GM19238 (cell line): ENCODE results near the gene PAX8.

Source experiments
- DNase-seq: peaks from one replicate; pipeline ENCODE4 v3.0.0; 2011; ENCODE audit warnings: low spot score; ENCODE audit not compliant: insufficient read length

PAX8 gene

GRCh38 chr2:113169586-113169985 lies 109.1 kb downstream of the PAX8 start:
- DNase-seq: no peak

- DNase-seq: no peak
Measured at GRCh38 chr2:113169002-113169530, 109.7 kb downstream of the PAX8 start.

DNA sequence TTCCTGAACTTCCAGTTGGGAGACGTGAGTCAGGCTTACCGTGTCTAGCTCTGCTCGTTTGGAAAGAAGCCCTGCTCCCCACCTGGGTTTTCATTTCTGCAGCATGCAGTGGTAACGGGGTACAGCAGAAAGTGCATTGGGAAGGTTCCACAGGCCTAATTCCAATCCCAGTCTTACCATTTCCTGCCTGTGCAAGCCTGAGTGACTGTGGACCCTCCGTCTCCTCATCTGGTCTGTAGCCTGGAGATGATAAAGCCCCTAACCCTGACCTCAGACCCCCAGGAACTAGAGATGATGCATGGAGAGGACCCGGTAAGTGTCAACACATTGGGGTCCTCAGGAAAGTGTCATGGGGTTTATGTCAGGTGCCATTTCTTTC lies 110.8 kb downstream of the PAX8 start:
- no peak for DNase-seq

DNA sequence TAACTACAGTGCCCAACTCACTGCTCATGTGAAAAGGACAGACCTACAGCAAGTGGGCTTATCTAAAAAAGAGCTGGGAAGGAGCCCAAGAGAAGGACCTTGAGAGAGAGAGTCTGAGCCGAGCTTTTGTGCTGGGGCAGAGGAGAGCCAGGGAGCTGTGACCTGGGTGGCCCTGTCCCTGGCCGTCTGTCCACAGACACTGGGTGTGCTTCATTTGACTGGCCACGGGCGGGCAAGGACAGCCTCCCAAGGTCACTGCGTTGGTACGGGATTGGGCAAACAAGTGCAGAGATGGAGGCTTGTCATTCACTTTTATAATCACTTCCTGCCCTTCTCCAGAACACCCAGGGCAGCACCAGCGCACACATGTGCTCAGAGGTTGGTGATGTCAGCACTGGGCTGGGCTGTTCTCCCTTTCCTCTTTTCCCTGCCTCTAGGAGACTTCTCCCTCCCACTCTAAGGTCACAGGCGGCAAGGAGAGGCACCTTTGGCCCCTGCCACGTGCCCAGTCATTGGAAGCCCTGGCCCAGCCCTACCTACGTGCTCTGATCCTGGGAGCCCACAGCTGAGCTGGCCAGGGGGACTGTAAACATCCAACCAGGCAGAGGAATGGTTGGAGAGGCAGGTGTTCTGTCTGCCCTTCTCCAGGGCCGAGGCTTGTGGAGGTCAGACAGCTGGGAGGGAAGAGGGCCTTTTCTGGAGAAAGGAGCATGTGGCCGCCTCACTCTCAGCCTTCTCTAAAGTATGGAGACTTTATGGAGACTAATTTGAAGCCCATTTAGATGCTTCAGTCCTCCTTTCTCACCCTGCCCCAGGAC lies 111.4 kb downstream of the PAX8 start:
- DNase-seq: no peak

DNA sequence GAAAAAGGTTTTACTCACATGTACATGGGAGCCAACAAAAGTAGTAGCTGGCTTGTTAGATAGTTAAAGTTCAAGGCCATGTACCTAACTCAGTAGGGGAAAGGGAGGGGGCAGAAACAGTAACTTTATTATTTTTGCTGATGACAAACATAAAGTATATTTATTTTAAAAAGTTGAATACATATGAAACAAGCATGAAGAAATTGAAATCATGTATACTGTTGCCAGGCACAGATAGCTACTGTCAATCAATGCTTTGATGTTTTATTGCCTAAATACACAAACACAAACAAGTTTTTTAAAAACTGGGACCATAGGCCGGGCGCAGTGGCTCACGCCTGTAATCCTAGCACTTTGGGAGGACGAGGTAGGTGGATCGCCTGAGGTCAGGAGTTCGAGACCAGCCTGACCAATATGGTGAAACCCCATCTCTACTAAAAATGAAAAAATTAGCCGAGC lies 112.5 kb downstream of the PAX8 start:
- DNase-seq: no peak
